SW 1271 (cell line): ENCODE results near the gene SPATA32.

ENCODE experiments used
- DNase-seq, 2 experiments: peaks; one replicate each; lab custom pipeline; 2025; lab: John Stamatoyannopoulos, UW

SPATA32 gene

DNA sequence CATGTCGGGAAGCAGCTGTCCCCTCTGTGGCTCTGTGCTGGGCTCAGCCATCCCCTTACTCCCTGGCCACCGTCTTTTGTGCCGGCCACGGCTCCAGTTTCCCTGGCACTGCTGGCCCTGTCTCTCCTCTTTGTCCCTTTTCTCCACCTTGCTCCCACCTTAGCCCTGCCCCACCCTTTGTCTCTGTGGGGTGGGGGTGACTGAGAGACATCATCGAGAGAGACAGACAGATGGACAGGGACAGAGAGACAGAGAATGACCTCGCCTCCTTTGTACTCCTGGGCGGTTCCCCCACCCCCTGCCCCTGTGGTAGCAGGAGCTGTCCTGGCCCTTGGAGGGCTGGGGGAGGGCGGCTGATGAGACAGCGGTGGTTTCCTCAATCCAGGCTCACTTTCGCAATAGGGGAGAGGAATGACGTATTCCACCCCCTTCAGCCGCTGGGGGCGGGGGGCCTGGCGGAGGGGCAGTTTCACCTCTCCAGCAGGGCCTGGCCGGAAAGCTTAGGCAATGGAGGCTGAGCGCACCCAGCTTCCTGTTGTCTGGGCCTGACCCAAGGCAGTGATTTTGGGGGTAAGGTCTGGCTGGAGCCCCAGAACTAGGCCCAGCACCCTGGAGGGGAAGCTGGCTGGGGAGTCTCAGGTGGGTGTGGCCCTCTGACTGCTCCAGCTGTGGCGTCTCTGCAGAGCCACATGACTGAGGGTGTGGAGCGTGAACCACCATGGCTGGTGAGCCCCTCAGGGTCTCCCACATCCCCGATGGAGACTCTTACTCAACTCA is 32.9 kb downstream of the SPATA32 start:
- no peak for DNase-seq

DNA sequence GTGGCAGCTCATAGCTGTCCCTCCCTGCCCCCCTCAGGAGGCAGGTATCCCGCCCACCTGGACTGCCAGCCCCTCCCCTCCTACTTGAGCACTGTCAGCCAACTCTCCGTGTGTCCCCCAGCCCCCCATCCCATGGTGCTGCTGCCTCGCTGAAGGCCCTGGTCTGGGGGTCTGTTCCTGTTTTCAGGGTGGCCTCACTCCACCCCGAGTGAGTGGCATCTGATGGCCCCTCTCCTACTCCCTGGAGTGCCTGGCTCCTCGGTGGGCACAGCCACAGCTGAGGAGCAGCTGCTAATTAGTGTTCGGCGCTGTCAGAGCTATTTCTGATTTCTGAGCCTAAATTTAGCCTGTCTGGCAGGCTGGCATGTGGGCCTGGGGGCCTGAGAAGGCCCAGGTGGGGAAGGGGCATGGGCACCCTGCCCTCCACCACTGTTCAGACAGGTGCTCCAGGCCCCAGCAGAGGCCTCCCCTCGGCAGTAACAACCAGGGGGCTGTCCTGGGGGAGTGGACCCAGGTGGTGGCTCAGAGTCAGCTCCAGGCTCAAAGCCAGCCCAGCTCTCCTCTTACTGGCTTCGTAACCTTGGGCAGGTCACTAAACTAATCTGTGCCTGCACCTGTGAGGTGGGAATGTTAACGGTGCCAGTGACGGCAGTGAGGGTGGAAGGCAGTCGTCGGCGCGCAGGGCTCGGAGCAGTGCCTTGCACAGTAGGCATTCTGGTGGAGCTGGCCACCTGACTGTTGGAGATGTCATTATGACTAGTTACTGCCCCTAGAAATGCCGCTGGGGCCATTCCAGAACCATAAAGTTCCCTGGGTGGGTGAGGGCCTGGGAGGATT is 33.8 kb downstream of the SPATA32 start:
- no peak for DNase-seq

GRCh38 chr17:45227101-45227925 is 34.6 kb downstream of the SPATA32 start:
- DNase-seq, result no peak

GRCh38 chr17:45226576-45226975 is 35.3 kb downstream of the SPATA32 start:
- no peak for DNase-seq

DNA sequence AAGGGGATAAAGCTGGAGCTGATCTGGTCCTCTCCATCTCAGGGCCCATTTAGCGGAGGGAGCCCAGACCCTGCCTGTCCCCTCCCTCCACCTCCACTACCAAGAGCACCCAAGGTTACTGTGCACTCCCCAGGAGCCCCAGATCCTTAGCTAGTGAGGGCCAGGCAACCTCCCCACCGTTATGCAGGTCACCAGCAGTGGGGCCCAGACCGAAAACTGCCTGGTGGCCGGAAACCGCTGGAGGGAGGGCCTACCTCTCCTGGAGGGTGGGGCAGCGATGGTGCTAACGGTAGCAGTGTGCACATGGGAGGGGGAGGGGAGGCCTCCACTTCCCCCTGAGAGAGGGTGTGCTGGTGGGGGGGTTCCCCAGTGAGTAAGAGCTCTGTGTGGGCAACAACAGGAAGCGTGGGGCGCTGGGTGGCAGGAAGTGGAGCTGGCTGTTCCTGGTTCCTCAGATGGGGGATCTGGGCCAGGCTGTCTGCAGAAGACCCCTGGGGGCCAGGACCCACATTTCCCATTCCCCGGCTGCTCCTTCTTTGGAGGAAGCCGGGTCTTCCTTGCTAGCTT is 35.8 kb downstream of the SPATA32 start:
- no peak for DNase-seq

DNA sequence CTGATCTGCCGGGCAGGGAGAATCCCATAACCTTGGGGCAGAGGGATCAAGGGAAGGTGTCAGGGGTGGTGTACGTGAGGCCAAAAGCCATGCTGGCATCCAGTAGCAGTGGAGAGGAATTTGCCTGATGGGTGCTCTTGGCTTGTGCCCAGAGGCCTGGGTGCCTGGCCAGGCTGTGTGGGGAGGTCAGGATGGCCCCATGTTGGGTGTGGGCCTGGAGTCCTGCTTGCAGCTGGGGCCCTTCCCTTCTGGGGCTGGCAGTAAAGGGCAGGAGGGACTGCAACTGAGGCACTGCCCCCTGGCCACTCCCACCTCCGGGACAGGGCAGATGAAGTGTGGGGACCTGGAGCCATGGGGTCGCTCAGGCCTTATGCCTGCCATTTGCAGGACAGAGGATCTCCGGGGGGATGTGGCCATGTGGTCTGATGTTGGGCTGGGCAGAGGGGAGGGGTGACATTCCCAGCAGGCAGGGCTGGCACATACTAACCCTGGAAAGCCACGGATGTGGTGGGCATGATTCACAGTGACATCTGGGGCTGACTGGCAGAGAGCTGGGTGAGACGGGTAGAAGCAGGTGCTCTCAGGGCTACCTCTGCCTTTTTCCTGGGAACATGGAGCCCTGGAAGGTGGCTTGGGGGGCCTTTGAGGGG is 36.7 kb downstream of the SPATA32 start:
- peak; percentile 42 to 66 for DNase-seq

- DNase-seq, result no peak
Measured at GRCh38 chr17:45224671-45225050, 37.2 kb downstream of the SPATA32 start.

- no peak for DNase-seq
Measured at GRCh38 chr17:45223539-45224528, 38.1 kb downstream of the SPATA32 start.

GRCh38 chr17:45222996-45223538 is 38.8 kb downstream of the SPATA32 start:
- no peak for DNase-seq

DNA sequence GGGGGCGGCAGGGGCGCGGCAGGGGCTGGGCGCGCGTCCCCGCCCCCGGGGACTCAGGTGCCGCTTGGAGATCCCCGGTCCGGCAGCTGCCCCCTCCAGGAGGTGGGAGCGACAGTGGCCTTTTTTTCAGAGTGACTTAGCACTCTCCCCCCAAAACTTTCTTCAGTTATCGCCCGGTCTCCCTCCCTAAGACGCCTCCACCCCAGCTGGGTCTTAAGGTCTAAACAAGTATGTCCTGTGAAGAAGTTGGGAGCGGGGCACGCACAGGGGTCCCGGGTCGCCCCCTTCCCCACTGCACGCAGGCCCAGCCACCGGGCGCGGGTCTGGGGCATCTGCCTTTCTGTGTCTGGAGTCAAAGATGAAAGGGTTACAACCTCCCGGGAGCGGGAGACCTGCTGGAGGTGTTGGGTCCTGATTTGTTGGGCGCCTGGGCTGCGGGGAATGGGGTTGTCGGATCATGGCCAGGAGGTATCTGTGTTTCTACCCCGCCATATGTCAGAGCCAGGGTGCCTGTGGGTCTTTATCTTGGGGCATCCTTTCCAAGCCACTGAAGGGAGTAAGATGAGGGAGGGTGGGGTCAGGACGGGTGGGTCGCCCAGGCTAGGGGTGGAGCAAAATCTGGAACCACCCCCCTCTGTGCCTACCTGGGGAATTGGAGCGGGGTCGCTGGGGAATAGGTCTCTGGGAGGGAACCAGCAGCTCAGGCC is 39.5 kb downstream of the SPATA32 start:
- DNase-seq, result no peak

- DNase-seq, result no peak
Measured at GRCh38 chr17:45222014-45222288, 39.9 kb downstream of the SPATA32 start.

DNA sequence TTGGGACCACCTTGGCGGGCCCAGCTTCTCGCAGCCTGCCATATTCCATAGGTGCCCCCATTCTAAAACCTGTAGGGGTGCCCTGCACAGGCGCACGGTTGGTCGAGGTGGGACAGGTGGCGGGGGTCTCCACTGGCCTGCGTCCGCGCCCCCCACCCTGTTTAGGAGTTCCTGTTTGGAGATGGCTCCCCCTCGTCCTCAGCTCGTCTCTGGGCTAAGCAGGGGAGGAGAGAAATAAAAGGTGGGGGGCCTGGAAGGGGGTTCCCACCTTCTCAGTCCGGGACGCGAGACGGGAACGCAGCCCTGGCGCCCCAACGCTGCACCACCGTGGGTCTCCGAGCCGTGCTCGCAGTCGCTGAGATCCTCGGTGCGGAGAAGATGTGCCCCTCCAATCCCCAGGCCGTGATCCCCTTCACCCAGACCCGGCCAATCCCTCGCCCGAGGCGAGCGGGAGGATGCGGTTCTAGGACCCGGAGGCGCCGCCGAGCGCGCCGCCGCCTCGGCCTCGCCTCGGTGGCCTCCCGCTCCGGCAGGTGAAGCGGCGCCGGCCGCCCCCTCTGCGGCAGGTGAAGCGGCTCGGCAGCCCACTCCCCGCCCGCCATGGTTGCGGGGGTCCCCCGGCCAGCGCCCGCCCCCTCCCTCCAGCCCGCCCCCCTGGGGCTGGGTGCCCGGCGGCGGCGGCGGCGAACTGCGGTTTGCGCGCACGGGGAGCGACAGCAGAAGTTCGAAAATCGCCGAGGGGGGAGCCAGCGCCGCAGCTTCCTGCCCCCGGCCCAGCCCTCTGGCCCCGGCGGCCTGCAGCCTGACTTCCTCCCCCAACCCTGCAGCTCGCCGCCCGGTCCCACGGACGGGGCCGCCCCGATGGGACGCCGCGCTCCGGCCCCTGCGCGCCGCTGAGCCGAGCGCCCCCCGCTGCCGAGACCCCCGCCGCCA is 40.5 kb downstream of the SPATA32 start, which contains the start of gene FMNL1:
Gene FMNL1, plus strand, starts transcription at position 805 of the 933 bp plus-strand sequence. CDS start 240 bp downstream, outside the sequence.
- no peak for DNase-seq

DNA sequence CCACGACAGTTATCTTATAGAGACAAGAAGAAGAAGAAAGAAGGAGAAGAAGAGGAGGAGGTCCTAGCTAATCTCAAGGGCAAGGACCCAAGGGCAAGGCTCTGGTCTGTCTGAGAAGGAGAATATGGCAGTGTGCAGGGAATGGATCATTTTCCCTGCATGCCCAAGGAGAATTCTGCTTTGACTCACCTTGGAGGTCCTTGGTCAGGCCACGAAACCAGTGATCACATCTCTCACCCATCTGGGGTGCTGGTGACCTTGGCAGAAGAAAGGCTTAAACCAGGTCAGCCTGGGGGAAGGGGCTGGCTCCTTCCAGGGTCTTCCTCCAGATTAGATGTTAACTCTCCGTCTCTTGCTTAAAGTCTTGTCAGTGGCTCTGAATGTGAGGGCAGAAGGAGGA is 41.8 kb downstream of the SPATA32 start:
- DNase-seq, result no peak

- DNase-seq, result peak; percentile 66 to 75
Measured at GRCh38 chr17:45218895-45219661, 42.8 kb downstream of the SPATA32 start.
